ENCODE results near the gene FRAT1.

The FRAT1 gene

DNA sequence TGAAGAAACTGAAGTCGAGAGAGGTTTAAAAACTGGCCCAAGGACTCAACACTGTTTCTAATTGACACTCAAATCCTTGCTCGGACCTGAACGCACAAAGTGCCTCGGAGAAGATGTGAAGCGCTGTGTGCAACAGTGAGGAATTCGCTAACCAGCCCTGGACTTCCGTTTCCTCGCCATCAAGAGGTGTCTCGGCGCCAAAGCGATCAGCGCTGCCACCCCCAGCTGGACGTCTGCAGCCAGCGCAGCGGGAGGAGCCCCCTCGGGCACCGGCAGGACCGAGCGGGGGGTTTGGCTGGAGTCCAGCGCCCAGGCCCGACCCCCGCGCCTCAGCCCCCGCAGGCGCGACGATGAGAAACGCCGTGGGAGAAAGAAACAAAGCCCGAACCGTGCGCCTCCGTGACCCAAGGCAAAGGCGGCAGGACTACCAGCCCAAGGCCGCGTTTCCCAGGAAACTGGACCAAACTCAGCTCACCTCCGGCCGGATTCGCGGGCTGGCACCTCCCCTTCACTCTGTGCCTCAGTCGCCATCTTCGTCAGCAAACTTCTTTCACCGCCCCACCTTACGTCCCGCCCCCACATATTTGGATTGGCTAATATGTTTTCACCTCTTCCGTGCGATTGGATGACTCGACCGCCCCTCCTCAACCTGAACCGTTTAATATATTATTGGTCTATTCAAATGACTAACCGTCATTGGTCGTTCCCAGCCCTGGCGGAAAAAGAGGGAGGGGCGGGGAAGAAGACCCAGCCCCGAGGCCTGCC lies 26.8 kb upstream of the FRAT1 start, which contains the start of gene ARHGAP19:
Gene ARHGAP19 (minus strand): TSS at position 541 of the 765 bp plus-strand sequence. CDS start 10 bp downstream, at position 531.
- DNase-seq (ENCODE audit: extremely low read depth, insufficient read length): peak; percentile 87
- H3K36me3 ChIP-seq (ENCODE audit: control insufficient read depth, insufficient read depth, low read length): no peaks in the 10 kb centered on the region; the same call in 1 of the 2 replicates
- H3K27me3 ChIP-seq (replicated peaks; ENCODE audit: control insufficient read depth, insufficient read depth, low read length): no peaks in the 10 kb centered on the region
- H3K4me3 ChIP-seq (replicated peaks; ENCODE audit: low read depth, low read length): peak within 1 kb of the TSS; percentile 87
- TF ChIP-seq CTCF (IDR thresholded peaks at IDR 0.05; ENCODE audit: insufficient read depth, low read length, poor library complexity, severe bottlenecking): peak; percentile 23

DNA sequence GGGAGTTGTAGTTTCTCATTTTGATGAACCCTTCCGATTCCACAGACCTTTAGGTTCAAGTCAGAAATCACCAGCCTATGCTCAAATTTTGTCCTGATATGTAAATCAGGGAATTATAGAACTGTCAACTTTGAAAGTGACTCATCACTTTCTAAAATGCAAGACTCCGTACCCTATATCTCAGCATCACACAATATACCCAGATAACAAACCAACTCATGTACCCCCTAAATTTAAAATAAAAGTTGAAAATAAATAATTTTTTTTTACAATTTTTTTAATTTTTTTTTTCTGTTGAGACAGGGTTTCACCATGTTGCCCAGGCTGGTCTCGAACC lies 26.2 kb upstream of the FRAT1 start:
- no peak for DNase-seq (ENCODE audit: extremely low read depth, insufficient read length)
- H3K4me3 ChIP-seq (replicated peaks; ENCODE audit: low read depth, low read length): no peak overlapping the region
- no peak for TF ChIP-seq CTCF (IDR thresholded peaks at IDR 0.05; ENCODE audit: insufficient read depth, low read length, poor library complexity, severe bottlenecking)
- H3K36me3 ChIP-seq (ENCODE audit: control insufficient read depth, insufficient read depth, low read length): no peaks in the 10 kb centered on the region
- H3K27me3 ChIP-seq (replicated peaks; ENCODE audit: control insufficient read depth, insufficient read depth, low read length): no peaks in the 10 kb centered on the region

GRCh38 chr10:97297556-97298222 lies 21.4 kb upstream of the FRAT1 start:
- Histone ChIP-seq H3K36me3 (ENCODE audit: control insufficient read depth, insufficient read depth, low read length) (no peaks in the 10 kb centered on the region), H3K4me3 (replicated peaks; ENCODE audit: low read depth, low read length) (no peak overlapping the region), H3K27me3 (replicated peaks; ENCODE audit: control insufficient read depth, insufficient read depth, low read length) (no peaks in the 10 kb centered on the region)
- no peak for DNase-seq (ENCODE audit: extremely low read depth, insufficient read length)
- TF ChIP-seq CTCF (IDR thresholded peaks at IDR 0.05; ENCODE audit: insufficient read depth, low read length, poor library complexity, severe bottlenecking): no peak

DNA sequence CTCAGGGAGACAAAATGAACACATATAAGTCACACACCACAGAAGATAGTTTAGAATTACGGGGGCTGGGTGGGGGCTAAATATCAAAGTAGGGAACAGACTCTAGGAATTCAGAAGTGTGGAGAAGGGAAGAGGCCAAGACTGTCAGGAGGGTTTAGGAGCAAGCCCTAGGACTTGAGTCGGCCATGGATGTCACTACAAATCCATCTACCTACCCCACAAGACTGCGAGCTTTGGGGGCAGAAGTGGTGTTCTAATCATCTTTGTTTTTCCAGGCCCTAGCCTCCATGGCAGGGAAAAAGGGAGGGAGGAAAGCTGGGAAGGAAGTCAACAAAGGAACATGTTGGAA lies 20.9 kb upstream of the FRAT1 start:
- no peak for TF ChIP-seq CTCF (IDR thresholded peaks at IDR 0.05; ENCODE audit: insufficient read depth, low read length, poor library complexity, severe bottlenecking)
- Histone ChIP-seq H3K27me3 (replicated peaks; ENCODE audit: control insufficient read depth, insufficient read depth, low read length) (no peaks in the 10 kb centered on the region), H3K4me3 (replicated peaks; ENCODE audit: low read depth, low read length) (no peak overlapping the region), H3K36me3 (ENCODE audit: control insufficient read depth, insufficient read depth, low read length) (no peaks in the 10 kb centered on the region)
- no peak for DNase-seq (ENCODE audit: extremely low read depth, insufficient read length)

DNA sequence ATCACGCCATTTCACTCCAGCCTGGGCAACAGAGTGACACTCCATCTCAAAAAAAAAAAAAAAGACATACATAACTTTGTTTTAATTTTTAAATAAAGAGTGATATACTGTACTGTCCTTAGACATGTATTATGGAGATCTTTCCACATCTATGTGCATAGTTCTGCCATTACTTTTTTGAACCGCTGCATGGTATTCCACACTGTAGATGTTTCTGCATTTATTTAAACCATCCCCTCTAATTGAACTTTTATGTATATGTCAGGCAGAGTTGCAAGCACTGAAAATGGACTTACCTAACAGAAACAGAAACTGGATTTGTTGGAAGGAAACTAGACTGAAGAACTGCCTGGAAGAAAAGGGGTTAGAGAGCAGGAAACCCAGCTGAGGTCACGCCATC lies 18.1 kb upstream of the FRAT1 start:
- no peak for TF ChIP-seq CTCF (IDR thresholded peaks at IDR 0.05; ENCODE audit: insufficient read depth, low read length, poor library complexity, severe bottlenecking)
- H3K27me3 ChIP-seq (replicated peaks; ENCODE audit: control insufficient read depth, insufficient read depth, low read length): no peaks in the 10 kb centered on the region
- DNase-seq (ENCODE audit: extremely low read depth, insufficient read length): no peak
- no peaks in the 10 kb centered on the region for H3K36me3 ChIP-seq (ENCODE audit: control insufficient read depth, insufficient read depth, low read length)
- H3K4me3 ChIP-seq (replicated peaks; ENCODE audit: low read depth, low read length): no peak overlapping the region

Measured in GM06990 (cell line).